CD4-positive, alpha-beta T cell treated with Interleukin-17A for 1 hour (primary cell): ENCODE measurements around the gene C1QTNF5.
A peak's percentile ranks its signal among the peaks of the same experiment; 100 is the strongest.
"Not testable (repeated sequence)": the region's sequence is repeated elsewhere in the genome, so short reads cannot be mapped to it uniquely, and the experiment has no call there.

ENCODE experiments used
- DNase-seq: peaks from one replicate; pipeline ENCODE4 v3.0.0-alpha.2; 2020

C1QTNF5 gene

GRCh38 chr11:119340335-119341221 is at the start of gene C1QTNF5:
Gene C1QTNF5 (minus strand): TSS chr11:119340883. CDS start chr11:119340397, 486 bp downstream.
- no peak for DNase-seq

GRCh38 chr11:119389611-119390254 is 49.0 kb upstream of the C1QTNF5 start:
- DNase-seq, result peak; percentile 7

GRCh38 chr11:119388103-119388502 is 47.4 kb upstream of the C1QTNF5 start:
- DNase-seq, result no peak

GRCh38 chr11:119384332-119384731 is 43.6 kb upstream of the C1QTNF5 start:
- no peak for DNase-seq

GRCh38 chr11:119382513-119382912 is 41.8 kb upstream of the C1QTNF5 start:
- DNase-seq, result not testable (repeated sequence)

- no peak for DNase-seq
Observed at GRCh38 chr11:119382101-119382500, 41.4 kb upstream of the C1QTNF5 start.

- DNase-seq, result peak; percentile 97
Observed at GRCh38 chr11:119381181-119381988, 40.7 kb upstream of the C1QTNF5 start, which contains the start of gene USP2. Gene USP2 (minus strand): TSS chr11:119381690. CDS start chr11:119373480, 8,210 bp downstream.

- peak; percentile 17 for DNase-seq
Observed at GRCh38 chr11:119380827-119381180, 40.1 kb upstream of the C1QTNF5 start.

- DNase-seq, result no peak
Observed at GRCh38 chr11:119380160-119380826, 39.6 kb upstream of the C1QTNF5 start.

- DNase-seq, result no peak
Observed at GRCh38 chr11:119378851-119379465, 38.3 kb upstream of the C1QTNF5 start.

GRCh38 chr11:119377961-119378667 is 37.4 kb upstream of the C1QTNF5 start:
- no peak for DNase-seq

GRCh38 chr11:119377112-119377901 is 36.6 kb upstream of the C1QTNF5 start:
- no peak for DNase-seq

GRCh38 chr11:119376197-119376847 is 35.6 kb upstream of the C1QTNF5 start:
- DNase-seq, result no peak

GRCh38 chr11:119375337-119376196 is 34.9 kb upstream of the C1QTNF5 start:
- DNase-seq, result no peak

GRCh38 chr11:119374632-119375336 is 34.1 kb upstream of the C1QTNF5 start:
- no peak for DNase-seq

- peak; percentile 54 for DNase-seq
Observed at GRCh38 chr11:119373921-119374631, 33.4 kb upstream of the C1QTNF5 start.

- DNase-seq, result no peak
Observed at GRCh38 chr11:119373059-119373920, 32.6 kb upstream of the C1QTNF5 start.
